NAMALWA (cell line): Measurements from ENCODE around the gene DENND1C.
"Not testable (repeated sequence)": the region's sequence is repeated elsewhere in the genome, so short reads cannot be mapped to it uniquely, and the experiment has no call there.

Experiments
- DNase-seq: peaks from one replicate; pipeline ENCODE4 v3.0.0-alpha.2; 2015; ENCODE audit warnings: low spot score

The DENND1C gene

GRCh38 chr19:6508028-6508771 is 26.6 kb upstream of the DENND1C start:
- not testable (repeated sequence) for DNase-seq

GRCh38 chr19:6503407-6504201 is 22.0 kb upstream of the DENND1C start:
- no peak for DNase-seq

- peak; percentile 50 for DNase-seq
Measured at GRCh38 chr19:6501740-6502648, 20.4 kb upstream of the DENND1C start, which contains the start of gene TUBB4A. TSS of gene TUBB4A (minus strand) at chr19:6502309. CDS start at chr19:6502212, 97 bp downstream.

GRCh38 chr19:6500837-6501739 is 19.5 kb upstream of the DENND1C start:
- no peak for DNase-seq

GRCh38 chr19:6499052-6499790 is 17.6 kb upstream of the DENND1C start:
- no peak for DNase-seq

- DNase-seq: no peak
Measured at GRCh38 chr19:6498294-6499036, 16.9 kb upstream of the DENND1C start.

GRCh38 chr19:6495947-6496346 is 14.4 kb upstream of the DENND1C start:
- DNase-seq: no peak

- DNase-seq: no peak
Measured at GRCh38 chr19:6494438-6495036, 12.9 kb upstream of the DENND1C start.

GRCh38 chr19:6491802-6492592 is 10.4 kb upstream of the DENND1C start:
- no peak for DNase-seq

GRCh38 chr19:6490134-6490533 is 8.5 kb upstream of the DENND1C start:
- DNase-seq: no peak

- peak; percentile 38 for DNase-seq
Measured at GRCh38 chr19:6489278-6490061, 7.9 kb upstream of the DENND1C start.

- DNase-seq: no peak
Measured at GRCh38 chr19:6484831-6485230, 3.2 kb upstream of the DENND1C start.

- no peak for DNase-seq
Measured at GRCh38 chr19:6484230-6484629, 2.6 kb upstream of the DENND1C start.

GRCh38 chr19:6483235-6483634 is 1.6 kb upstream of the DENND1C start:
- no peak for DNase-seq

GRCh38 chr19:6482343-6482686 is 728 bp upstream of the DENND1C start:
- DNase-seq: no peak

GRCh38 chr19:6480848-6481415 is 655 bp downstream of the DENND1C start:
- DNase-seq: no peak

- no peak for DNase-seq
Measured at GRCh38 chr19:6479836-6480398, 1.7 kb downstream of the DENND1C start.
